Measurements from ENCODE around the gene GEN1. TPM values are rescaled to one million over a fixed set of nuclear protein-coding genes. Genes with fewer than 3 reads are reported as not detected.
A peak's percentile ranks its signal among the peaks of the same experiment; 100 is the strongest.

Gene GEN1
- 14.3 TPM for polyA plus RNA-seq (ENCODE audit: insufficient read length)

GRCh38 chr2:17753803-17754663 is at the start of gene GEN1, which contains the start of gene SMC6:
Gene GEN1 (plus strand): TSS chr2:17754138. CDS start chr2:17759944, 5,806 bp downstream.
Gene SMC6 (minus strand): TSS chr2:17753810. CDS start chr2:17745946, 7,864 bp downstream.
- peak; percentile 92 for DNase-seq

GRCh38 chr2:17706845-17707244 is 47.1 kb upstream of the GEN1 start:
- DNase-seq = no peak

- no peak for DNase-seq
Observed at GRCh38 chr2:17708501-17708900, 45.4 kb upstream of the GEN1 start.

GRCh38 chr2:17709897-17710296 is 44.0 kb upstream of the GEN1 start:
- no peak for DNase-seq

- DNase-seq = no peak
Observed at GRCh38 chr2:17710547-17711248, 43.2 kb upstream of the GEN1 start.

- no peak for DNase-seq
Observed at GRCh38 chr2:17713291-17713690, 40.6 kb upstream of the GEN1 start.

GRCh38 chr2:17717666-17718065 is 36.3 kb upstream of the GEN1 start:
- no peak for DNase-seq

GRCh38 chr2:17718689-17719088 is 35.2 kb upstream of the GEN1 start:
- no peak for DNase-seq

- DNase-seq = no peak
Observed at GRCh38 chr2:17719562-17720371, 34.2 kb upstream of the GEN1 start.

- no peak for DNase-seq
Observed at GRCh38 chr2:17728210-17728609, 25.7 kb upstream of the GEN1 start.

GRCh38 chr2:17729880-17730279 is 24.1 kb upstream of the GEN1 start:
- DNase-seq = no peak

GRCh38 chr2:17733599-17733998 is 20.3 kb upstream of the GEN1 start:
- no peak for DNase-seq

GRCh38 chr2:17735864-17736263 is 18.1 kb upstream of the GEN1 start:
- no peak for DNase-seq

GRCh38 chr2:17736989-17737388 is 16.9 kb upstream of the GEN1 start:
- no peak for DNase-seq

GRCh38 chr2:17740203-17740602 is 13.7 kb upstream of the GEN1 start:
- no peak for DNase-seq

GRCh38 chr2:17747684-17748452 is 6.1 kb upstream of the GEN1 start:
- no peak for DNase-seq

GRCh38 chr2:17748745-17749144 is 5.2 kb upstream of the GEN1 start:
- DNase-seq = no peak

- no peak for DNase-seq
Observed at GRCh38 chr2:17749753-17750438, 4.0 kb upstream of the GEN1 start.

- no peak for DNase-seq
Observed at GRCh38 chr2:17752246-17752645, 1.7 kb upstream of the GEN1 start.

- DNase-seq = no peak
Observed at GRCh38 chr2:17752892-17753802, 791 bp upstream of the GEN1 start.
